Upper lobe of right lung (tissue), 1 donor: ENCODE data around the gene CLEC14A. TPM values are rescaled to one million over a fixed set of nuclear protein-coding genes. Genes with fewer than 3 reads are reported as not detected.

ENCODE experiments used
- ATAC-seq: fragments of 200-7000 bp; cut with Tn5 transposase; one replicate; pipeline ENCODE4 v1.9.1; 2020; ENCODE audit warnings: mild to moderate bottlenecking, moderate library complexity
- DNase-seq: peaks from one replicate; pipeline ENCODE4 v3.0.0-alpha.2; 2020
- H3K27ac ChIP-seq: fragments of 200-600 bp; one replicate; pipeline ENCODE4 v1.8.0; 2022
- H3K27me3 ChIP-seq: fragments of 200-600 bp; one replicate; pipeline ENCODE4 v1.8.0; 2022; ENCODE audit warnings: mild to moderate bottlenecking
- H3K36me3 ChIP-seq: fragments of 200-600 bp; one replicate; pipeline ENCODE4 v1.8.0; 2022
- H3K4me1 ChIP-seq: fragments of 200-600 bp; one replicate; pipeline ENCODE4 v1.8.0; 2022
- H3K4me3 ChIP-seq: fragments of 200-600 bp; one replicate; pipeline ENCODE4 v1.8.0; 2022; ENCODE audit warnings: mild to moderate bottlenecking
- H3K9me3 ChIP-seq: fragments of 200-600 bp; one replicate; pipeline ENCODE4 v1.8.0; 2022
- intact Hi-C: fragments of 100-400 bp; cut with DNase I; formaldehyde crosslinking; loops from one replicate; pipeline ENCODE4 v1.11.0; 2022
- total RNA-seq: library from RNA; stranded (reverse); fragmentation: NEBNext Ultra II Directional; extraction: Animal tissue kit (Norgen Biotek cat#: 25700); gene quantifications from one replicate; pipeline ENCODE4 v1.2.1, GENCODE V29; 2021
- TF ChIP-seq, protein P1 (sequence below): fragments of 200-600 bp; IDR thresholded peaks from one replicate; pipeline ENCODE4 v1.8.0; 2022; ENCODE audit warnings: antibody characterized with exemption
- donor health status: DM: no; HTN: yes; CAD: no; lungs with severe emphysema.

The CLEC14A gene
- total RNA-seq, 1 donor from 2014 or later, result 87.6 TPM

DNA sequence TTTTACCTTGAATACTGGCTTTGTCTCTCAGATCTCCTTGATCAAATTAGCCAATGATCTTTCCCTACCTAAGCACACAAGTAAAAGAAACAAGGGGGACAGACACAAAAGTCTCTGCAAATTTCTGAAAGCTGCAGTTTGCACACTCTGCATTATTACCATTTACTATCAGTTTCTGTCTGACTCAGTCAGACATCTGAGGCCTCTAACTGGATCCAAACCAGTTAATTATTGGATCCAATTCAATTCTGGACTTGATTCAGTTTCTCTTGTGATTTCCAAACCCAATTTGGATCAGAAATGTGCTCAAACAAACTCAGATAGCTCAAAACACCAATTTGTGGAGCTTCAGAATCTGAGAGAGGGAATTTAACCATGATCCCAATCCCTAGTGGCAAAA, 31.6 kb downstream of the CLEC14A start:
- TF ChIP-seq, protein P1, sequence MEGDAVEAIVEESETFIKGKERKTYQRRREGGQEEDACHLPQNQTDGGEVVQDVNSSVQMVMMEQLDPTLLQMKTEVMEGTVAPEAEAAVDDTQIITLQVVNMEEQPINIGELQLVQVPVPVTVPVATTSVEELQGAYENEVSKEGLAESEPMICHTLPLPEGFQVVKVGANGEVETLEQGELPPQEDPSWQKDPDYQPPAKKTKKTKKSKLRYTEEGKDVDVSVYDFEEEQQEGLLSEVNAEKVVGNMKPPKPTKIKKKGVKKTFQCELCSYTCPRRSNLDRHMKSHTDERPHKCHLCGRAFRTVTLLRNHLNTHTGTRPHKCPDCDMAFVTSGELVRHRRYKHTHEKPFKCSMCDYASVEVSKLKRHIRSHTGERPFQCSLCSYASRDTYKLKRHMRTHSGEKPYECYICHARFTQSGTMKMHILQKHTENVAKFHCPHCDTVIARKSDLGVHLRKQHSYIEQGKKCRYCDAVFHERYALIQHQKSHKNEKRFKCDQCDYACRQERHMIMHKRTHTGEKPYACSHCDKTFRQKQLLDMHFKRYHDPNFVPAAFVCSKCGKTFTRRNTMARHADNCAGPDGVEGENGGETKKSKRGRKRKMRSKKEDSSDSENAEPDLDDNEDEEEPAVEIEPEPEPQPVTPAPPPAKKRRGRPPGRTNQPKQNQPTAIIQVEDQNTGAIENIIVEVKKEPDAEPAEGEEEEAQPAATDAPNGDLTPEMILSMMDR, result no peak
- ATAC-seq (no peak), DNase-seq (no peak)
- Histone ChIP-seq H3K27me3 (no peaks in the 10 kb centered on the region), H3K36me3 (no peaks in the 10 kb centered on the region), H3K4me1 (no peaks in the 10 kb centered on the region), H3K27ac (no peak overlapping the region), H3K4me3 (no peak overlapping the region), H3K9me3 (no peaks in the 10 kb centered on the region)
- intact Hi-C loops, result no loop called here

DNA sequence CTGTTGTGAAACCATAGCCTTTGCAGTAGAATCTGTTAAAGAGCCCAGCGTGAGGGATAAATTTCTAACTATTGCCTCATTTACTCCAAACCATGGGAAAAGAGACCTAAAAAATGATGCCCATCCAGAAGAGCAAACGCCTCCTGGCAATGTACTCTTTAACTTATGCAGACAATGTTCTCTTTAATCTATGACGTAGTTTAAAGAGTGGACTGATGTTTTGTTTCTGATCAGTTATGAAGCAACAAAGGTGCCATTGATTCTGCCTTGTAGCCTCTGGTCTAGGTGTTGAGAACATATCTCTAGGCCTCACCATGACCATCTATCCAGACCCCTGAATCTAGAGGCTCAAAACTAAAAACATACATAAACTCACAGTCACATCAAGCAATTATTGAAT, 34.8 kb downstream of the CLEC14A start:
- Histone ChIP-seq H3K27ac (no peak overlapping the region), H3K4me1 (no peaks in the 10 kb centered on the region), H3K9me3 (no peaks in the 10 kb centered on the region), H3K27me3 (no peaks in the 10 kb centered on the region), H3K36me3 (no peaks in the 10 kb centered on the region), H3K4me3 (no peak overlapping the region)
- TF ChIP-seq, protein P1, result no peak
- DNase-seq (no peak), ATAC-seq (no peak)
- intact Hi-C loops, result no loop called here

DNA sequence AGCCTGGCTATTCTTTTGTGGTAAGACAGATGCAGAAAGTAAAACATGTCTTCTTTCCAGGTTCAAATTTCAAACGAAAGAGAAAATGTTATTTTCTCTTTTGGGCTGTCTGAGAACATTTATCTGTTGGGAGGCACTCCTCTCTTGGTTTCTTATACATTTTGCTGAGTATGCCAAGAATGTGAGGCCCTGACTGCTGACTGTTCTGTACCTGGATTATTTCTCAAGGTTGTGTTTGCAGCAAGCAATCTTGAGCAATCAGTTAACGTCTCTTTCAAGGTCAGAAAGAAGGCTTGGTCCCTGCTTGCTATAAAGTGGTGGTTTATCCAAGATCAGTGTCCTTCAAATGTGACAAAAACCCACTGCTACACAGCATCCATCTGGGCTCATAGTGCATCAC, 38.3 kb downstream of the CLEC14A start:
- H3K4me3 ChIP-seq, result no peak overlapping the region

DNA sequence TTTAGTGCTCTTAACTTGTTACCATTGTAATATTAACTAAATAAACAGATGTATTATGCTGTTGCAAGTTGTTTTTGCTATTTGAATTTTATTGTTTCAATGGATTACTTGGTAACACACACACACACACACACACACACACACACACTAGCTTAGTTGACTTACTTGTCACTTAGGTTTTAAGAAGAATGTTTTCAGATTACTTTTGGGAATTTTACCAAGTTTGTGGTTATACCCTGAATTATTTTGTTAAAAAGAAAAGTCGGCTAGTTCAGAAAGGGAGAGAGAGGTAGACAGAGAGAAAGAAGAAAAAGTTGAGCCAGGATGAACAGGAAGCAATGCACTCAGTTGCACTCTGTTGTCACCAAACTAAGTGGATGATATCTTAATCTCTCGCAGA, 42.9 kb downstream of the CLEC14A start:
- no peaks in the 10 kb centered on the region for H3K4me1 ChIP-seq
- H3K4me3 ChIP-seq, result no peak overlapping the region
- TF ChIP-seq, protein P1, result no peak
- no peaks in the 10 kb centered on the region for H3K36me3 ChIP-seq
- H3K9me3 ChIP-seq, result no peaks in the 10 kb centered on the region
- intact Hi-C loops, result no loop called here
- no peak for ATAC-seq
- H3K27ac ChIP-seq, result no peak overlapping the region
- no peak for DNase-seq
- H3K27me3 ChIP-seq, result peaks cover 40% of the 10 kb centered on the region

More for the DNA sequence above, 38.3 kb downstream of the CLEC14A start:
- H3K9me3 ChIP-seq, result no peaks in the 10 kb centered on the region
- no peak for DNase-seq
- intact Hi-C loops, result no loop called here
- TF ChIP-seq, protein P1, result no peak
- H3K27me3 ChIP-seq, result peaks cover 1% of the 10 kb centered on the region
- no peak for ATAC-seq
- H3K27ac ChIP-seq, result no peak overlapping the region
- no peaks in the 10 kb centered on the region for H3K4me1 ChIP-seq
- no peaks in the 10 kb centered on the region for H3K36me3 ChIP-seq

DNA sequence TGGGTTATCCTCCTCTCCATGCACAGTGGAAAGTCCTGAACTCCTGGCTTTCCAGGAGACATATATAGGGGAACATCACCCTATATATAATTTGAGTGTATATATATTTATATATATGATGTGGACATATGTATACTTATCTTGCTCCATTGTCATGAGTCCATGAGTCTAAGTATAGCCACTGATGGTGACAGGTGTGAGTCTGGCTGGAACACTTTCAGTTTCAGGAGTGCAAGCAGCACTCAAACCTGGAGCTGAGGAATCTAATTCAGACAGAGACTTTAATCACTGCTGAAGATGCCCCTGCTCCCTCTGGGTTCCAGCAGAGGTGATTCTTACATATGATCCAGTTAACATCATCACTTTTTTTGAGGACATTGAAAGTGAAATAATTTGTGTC, 43.8 kb downstream of the CLEC14A start:
- TF ChIP-seq, protein P1, result no peak
- ATAC-seq (no peak), DNase-seq (no peak)
- H3K9me3 ChIP-seq, result no peaks in the 10 kb centered on the region
- peak overlapping the region; percentile 46 for H3K4me3 ChIP-seq
- H3K27me3 ChIP-seq, result peaks cover 42% of the 10 kb centered on the region
- no peaks in the 10 kb centered on the region for H3K36me3 ChIP-seq
- H3K4me1 ChIP-seq, result no peaks in the 10 kb centered on the region
- intact Hi-C loops, result no loop called here
- no peak overlapping the region for H3K27ac ChIP-seq

DNA sequence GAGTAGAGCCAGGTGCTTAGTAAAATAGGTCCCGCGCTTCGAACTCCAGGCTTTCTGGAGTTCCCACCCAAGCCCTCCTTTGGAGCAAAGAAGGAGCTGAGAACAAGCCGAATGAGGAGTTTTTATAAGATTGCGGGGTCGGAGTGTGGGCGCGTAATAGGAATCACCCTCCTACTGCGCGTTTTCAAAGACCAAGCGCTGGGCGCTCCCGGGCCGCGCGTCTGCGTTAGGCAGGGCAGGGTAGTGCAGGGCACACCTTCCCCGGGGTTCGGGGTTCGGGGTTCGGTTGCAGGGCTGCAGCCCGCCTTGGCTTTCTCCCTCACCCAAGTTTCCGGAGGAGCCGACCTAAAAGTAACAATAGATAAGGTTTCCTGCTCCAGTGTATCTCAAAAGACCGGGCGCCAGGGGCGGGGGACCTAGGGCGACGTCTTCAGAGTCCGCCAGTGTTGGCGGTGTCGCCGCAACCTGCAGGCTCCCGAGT, 44.6 kb downstream of the CLEC14A start:
- H3K4me3 ChIP-seq, result peak overlapping the region; percentile 46
- intact Hi-C loops, result no loop called here
- peaks cover 42% of the 10 kb centered on the region for H3K27me3 ChIP-seq
- ATAC-seq (peak; percentile 6), DNase-seq (no peak)
- no peaks in the 10 kb centered on the region for H3K9me3 ChIP-seq
- TF ChIP-seq, protein P1, result no peak
- H3K27ac ChIP-seq, result no peak overlapping the region
- no peaks in the 10 kb centered on the region for H3K4me1 ChIP-seq
- H3K36me3 ChIP-seq, result no peaks in the 10 kb centered on the region
